AG09309 (cell line): ENCODE measurements around the gene MAP2K5.

ENCODE experiments used
- DNase-seq: peaks from one replicate; pipeline ENCODE4 v3.0.0-alpha.2; 2010; ENCODE audit warnings: low read depth
- H3K4me3 ChIP-seq: 2 replicates; pipeline ENCODE4 v1.5.1; 2011; ENCODE audit warnings: mild to moderate bottlenecking, low read depth, low read length, moderate library complexity; ENCODE audit not compliant: control insufficient read depth
- TF ChIP-seq, protein P1 (sequence below): IDR thresholded peaks from 2 replicates; pipeline ENCODE4 v1.5.1; 2011; ENCODE audit warnings: mild to moderate bottlenecking, low read depth, low read length, inconsistent platforms; ENCODE audit not compliant: insufficient read depth, control insufficient read depth; ENCODE audit errors: missing control alignments

The MAP2K5 gene

DNA sequence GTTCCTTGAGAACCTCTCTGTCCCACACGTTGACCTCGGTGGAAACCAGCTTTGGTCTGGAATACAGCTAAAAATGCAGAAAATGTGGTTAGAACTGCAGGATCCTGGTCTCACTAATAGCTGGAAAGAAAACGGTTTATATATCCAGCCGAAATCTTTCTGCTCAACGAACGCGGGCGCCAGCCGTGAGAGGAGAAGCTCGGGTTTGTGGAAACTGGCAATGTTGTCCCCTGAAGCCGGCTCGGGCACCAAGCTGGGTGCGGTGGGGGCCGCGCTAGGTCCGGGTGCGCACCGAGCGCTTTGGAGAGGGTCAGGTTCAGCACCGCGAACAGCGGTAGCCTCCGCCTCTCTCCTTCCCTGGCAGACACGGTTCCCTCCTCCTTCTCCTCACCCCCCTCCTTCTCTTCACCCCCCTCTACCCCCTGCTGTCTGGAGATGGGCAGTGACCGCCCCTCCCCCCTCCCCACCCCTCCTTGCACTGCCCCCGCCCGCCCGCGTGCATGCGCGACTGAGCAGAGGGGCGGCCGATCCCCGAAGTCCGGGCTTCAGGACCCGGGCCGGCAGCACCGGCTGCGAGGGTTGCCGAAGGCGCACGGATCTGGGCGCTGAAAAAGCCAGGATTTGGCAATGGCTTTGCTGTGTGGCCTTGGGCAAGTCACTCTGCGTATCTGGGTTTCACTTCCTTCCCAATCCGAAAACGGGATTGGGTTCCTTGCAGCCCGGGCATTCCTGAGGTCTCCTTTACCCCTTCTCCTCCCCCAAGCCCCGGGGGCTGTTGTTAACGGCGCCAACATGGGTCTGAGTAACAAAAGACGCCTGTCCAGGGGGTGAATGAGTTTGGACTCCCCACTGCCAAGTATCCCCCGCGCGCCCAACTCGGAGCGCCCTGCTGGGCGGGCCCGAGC, 282.7 kb downstream of the MAP2K5 start, which contains the start of gene SKOR1:
Gene SKOR1 (plus strand): TSS at position 534 of the 905 bp plus-strand sequence. CDS start 94 bp downstream, at position 628.
- H3K4me3 ChIP-seq, result peak within 1 kb of the TSS; percentile 29
- TF ChIP-seq, protein P1, sequence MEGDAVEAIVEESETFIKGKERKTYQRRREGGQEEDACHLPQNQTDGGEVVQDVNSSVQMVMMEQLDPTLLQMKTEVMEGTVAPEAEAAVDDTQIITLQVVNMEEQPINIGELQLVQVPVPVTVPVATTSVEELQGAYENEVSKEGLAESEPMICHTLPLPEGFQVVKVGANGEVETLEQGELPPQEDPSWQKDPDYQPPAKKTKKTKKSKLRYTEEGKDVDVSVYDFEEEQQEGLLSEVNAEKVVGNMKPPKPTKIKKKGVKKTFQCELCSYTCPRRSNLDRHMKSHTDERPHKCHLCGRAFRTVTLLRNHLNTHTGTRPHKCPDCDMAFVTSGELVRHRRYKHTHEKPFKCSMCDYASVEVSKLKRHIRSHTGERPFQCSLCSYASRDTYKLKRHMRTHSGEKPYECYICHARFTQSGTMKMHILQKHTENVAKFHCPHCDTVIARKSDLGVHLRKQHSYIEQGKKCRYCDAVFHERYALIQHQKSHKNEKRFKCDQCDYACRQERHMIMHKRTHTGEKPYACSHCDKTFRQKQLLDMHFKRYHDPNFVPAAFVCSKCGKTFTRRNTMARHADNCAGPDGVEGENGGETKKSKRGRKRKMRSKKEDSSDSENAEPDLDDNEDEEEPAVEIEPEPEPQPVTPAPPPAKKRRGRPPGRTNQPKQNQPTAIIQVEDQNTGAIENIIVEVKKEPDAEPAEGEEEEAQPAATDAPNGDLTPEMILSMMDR, result no peak
- DNase-seq, result no peak

- peak overlapping the region; percentile 29; the same call in 1 of the 2 replicates for H3K4me3 ChIP-seq
- TF ChIP-seq, protein P1, result no peak
- no peak for DNase-seq
Measured at GRCh38 chr15:67825881-67826716, 283.6 kb downstream of the MAP2K5 start.

- TF ChIP-seq, protein P1, result no peak
- DNase-seq, result no peak
- H3K4me3 ChIP-seq, result no peak overlapping the region
Measured at GRCh38 chr15:67826717-67827561, 284.4 kb downstream of the MAP2K5 start.

GRCh38 chr15:67827562-67828277, 285.2 kb downstream of the MAP2K5 start:
- no peak overlapping the region for H3K4me3 ChIP-seq
- no peak for DNase-seq
- TF ChIP-seq, protein P1, result no peak

GRCh38 chr15:67828278-67828968, 285.9 kb downstream of the MAP2K5 start:
- H3K4me3 ChIP-seq, result no peak overlapping the region
- DNase-seq, result no peak
- TF ChIP-seq, protein P1, result no peak
